Neutrophil (primary cell): ENCODE data around the gene MYO18A.

ENCODE experiments used
- H3K27ac ChIP-seq: fragments of 200-600 bp; sonication (generic); 2 replicates; pipeline ENCODE4 v1.5.1; 2016; ENCODE audit warnings: mild to moderate bottlenecking, moderate library complexity
- H3K27me3 ChIP-seq: fragments of 200-600 bp; sonication (generic); 2 replicates; pipeline ENCODE4 v1.6.0; 2016; ENCODE audit warnings: mild to moderate bottlenecking
- H3K36me3 ChIP-seq: fragments of 200-600 bp; sonication (generic); 2 replicates; pipeline ENCODE4 v1.5.1; 2017
- H3K4me1 ChIP-seq, 2 experiments: fragments of 200-600 bp in 1 of 2; sonication (generic) in 1 of 2; 1 replicate in 1 of 2; 2 replicates in 1 of 2; pipeline versions ENCODE4 v1.5.1 to v1.6.1; 2013 to 2016; ENCODE audit warnings: low read depth in 1 of 2, low read length in 1 of 2, mild to moderate bottlenecking in 1 of 2, moderate library complexity in 1 of 2; ENCODE audit not compliant: control insufficient read depth in 1 of 2, insufficient read depth in 1 of 2
- H3K4me3 ChIP-seq, 2 experiments: fragments of 200-600 bp in 1 of 2; sonication (generic) in 1 of 2; 1 replicate in 1 of 2; 2 replicates in 1 of 2; pipeline ENCODE4 v1.5.1; 2013 to 2016; ENCODE audit warnings: low read depth in 1 of 2, low read length in 1 of 2, mild to moderate bottlenecking in 1 of 2, moderate library complexity in 1 of 2
- H3K9me3 ChIP-seq: fragments of 200-600 bp; sonication (generic); 2 replicates; pipeline ENCODE4 v1.5.1; 2016
- TF ChIP-seq, protein P1 (sequence below): fragments of 200-600 bp; sonication (generic); IDR thresholded peaks from 2 replicates; pipeline ENCODE4 v1.5.1; 2016; ENCODE audit warnings: antibody characterized with exemption

The MYO18A gene

GRCh38 chr17:29107084-29107483 is 73.1 kb downstream of the MYO18A start:
- H3K27ac ChIP-seq, result no peak overlapping the region

DNA sequence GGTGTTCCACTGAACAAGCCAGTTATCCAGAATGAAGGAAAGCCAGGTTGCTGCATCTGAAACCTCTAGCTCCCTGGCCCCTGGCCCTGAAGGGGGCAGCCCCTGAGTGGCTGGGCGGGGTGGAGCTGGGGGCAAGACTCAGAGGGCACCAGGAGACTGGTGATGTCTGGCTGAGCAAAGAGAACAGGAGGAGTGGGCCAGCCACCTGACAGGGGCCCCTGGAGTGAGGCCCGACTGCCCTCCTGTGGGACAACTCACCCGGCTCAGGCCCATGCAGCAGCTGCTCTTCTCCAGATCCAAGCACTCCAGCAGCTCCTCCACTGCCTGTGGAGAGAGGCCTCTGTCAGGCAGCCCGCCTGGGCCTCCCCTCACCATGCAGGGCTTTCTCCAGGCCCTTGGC is 76.9 kb downstream of the MYO18A start:
- peaks cover 99% of the 10 kb centered on the region for H3K36me3 ChIP-seq
- H3K9me3 ChIP-seq, result no peaks in the 10 kb centered on the region
- H3K4me3 ChIP-seq, result no peak overlapping the region
- TF ChIP-seq, protein P1, sequence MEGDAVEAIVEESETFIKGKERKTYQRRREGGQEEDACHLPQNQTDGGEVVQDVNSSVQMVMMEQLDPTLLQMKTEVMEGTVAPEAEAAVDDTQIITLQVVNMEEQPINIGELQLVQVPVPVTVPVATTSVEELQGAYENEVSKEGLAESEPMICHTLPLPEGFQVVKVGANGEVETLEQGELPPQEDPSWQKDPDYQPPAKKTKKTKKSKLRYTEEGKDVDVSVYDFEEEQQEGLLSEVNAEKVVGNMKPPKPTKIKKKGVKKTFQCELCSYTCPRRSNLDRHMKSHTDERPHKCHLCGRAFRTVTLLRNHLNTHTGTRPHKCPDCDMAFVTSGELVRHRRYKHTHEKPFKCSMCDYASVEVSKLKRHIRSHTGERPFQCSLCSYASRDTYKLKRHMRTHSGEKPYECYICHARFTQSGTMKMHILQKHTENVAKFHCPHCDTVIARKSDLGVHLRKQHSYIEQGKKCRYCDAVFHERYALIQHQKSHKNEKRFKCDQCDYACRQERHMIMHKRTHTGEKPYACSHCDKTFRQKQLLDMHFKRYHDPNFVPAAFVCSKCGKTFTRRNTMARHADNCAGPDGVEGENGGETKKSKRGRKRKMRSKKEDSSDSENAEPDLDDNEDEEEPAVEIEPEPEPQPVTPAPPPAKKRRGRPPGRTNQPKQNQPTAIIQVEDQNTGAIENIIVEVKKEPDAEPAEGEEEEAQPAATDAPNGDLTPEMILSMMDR, result no peak
- no peaks in the 10 kb centered on the region for H3K4me1 ChIP-seq
- no peak overlapping the region for H3K27ac ChIP-seq
- H3K27me3 ChIP-seq, result no peaks in the 10 kb centered on the region

More at GRCh38 chr17:29107084-29107483, 73.1 kb downstream of the MYO18A start:
- no peaks in the 10 kb centered on the region for H3K27me3 ChIP-seq
- TF ChIP-seq, protein P1, result no peak
- H3K9me3 ChIP-seq, result no peaks in the 10 kb centered on the region
- no peaks in the 10 kb centered on the region for H3K4me1 ChIP-seq
- H3K36me3 ChIP-seq, result peaks cover 99% of the 10 kb centered on the region
- no peak overlapping the region for H3K4me3 ChIP-seq

DNA sequence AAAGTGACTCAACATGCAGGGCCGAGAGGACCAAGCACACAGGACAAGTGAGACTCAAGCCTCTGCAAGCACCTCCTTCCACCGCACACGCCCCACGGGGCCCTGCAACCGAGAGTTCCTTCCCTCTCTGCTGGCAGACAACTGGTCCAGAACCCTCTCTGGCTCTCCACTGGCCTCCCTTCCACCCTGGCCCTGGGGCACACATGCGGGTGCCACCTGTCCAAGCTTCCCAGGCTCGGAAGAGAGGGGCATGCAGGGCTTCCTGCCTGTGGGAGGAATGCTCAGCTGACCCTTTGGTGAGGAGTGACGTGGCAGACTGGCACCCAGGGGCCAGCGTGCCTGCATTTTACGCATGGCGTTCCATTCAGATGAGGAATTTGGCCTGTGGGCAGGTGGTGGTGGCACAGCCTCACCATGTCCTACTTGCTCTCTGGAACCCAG is 77.4 kb downstream of the MYO18A start:
- Histone ChIP-seq H3K9me3 (no peaks in the 10 kb centered on the region), H3K4me1 (no peaks in the 10 kb centered on the region), H3K27me3 (no peaks in the 10 kb centered on the region), H3K27ac (no peak overlapping the region), H3K4me3 (no peak overlapping the region), H3K36me3 (peaks cover 99% of the 10 kb centered on the region)
- TF ChIP-seq, protein P1, result no peak

DNA sequence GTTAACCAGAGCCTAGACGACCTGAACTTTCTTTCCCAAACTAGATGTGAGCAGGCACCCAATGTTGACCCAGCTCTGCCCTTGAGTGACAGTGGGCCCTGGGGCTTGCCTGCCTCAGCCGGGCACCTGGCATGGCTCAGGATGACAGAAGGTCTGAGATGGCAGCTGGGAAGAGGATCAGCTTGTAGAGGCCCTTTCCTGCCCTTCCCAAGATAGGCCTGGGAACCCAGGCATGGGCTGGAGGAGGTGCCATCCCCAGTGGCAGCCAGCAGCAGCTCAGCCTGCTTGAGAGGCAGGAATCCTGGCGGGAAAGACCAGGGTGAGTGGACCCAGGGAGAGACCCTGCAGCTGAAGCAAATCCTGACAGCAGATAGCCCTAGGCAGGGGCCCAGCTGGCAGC is 78.2 kb downstream of the MYO18A start:
- Histone ChIP-seq H3K27me3 (no peaks in the 10 kb centered on the region), H3K4me3 (no peak overlapping the region), H3K9me3 (no peaks in the 10 kb centered on the region), H3K27ac (no peak overlapping the region), H3K4me1 (no peaks in the 10 kb centered on the region), H3K36me3 (peaks cover 100% of the 10 kb centered on the region)
- TF ChIP-seq, protein P1, result no peak

DNA sequence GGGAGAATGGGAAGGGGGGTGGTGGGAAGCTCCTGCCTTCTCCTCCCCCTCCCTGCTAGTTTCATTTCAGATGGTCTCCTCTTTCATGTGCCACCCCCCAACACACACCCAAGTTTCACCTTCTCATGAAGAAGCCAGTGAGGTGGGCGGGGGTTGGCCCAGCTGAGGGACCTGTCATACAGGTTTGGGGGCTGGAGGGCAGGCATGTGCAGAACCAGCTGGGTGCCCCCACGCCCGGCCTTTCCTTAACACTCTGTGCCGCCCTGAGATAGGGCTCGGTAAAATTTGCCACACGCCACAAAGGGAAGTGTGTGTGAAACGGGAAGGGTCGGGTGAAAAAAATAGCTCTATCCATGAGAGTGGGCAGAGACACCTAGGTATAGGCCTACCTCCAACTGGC is 79.9 kb downstream of the MYO18A start:
- Histone ChIP-seq H3K4me3 (no peak overlapping the region), H3K36me3 (peaks cover 100% of the 10 kb centered on the region), H3K27me3 (no peaks in the 10 kb centered on the region), H3K9me3 (no peaks in the 10 kb centered on the region), H3K27ac (no peak overlapping the region), H3K4me1 (no peaks in the 10 kb centered on the region)
- TF ChIP-seq, protein P1, result no peak

DNA sequence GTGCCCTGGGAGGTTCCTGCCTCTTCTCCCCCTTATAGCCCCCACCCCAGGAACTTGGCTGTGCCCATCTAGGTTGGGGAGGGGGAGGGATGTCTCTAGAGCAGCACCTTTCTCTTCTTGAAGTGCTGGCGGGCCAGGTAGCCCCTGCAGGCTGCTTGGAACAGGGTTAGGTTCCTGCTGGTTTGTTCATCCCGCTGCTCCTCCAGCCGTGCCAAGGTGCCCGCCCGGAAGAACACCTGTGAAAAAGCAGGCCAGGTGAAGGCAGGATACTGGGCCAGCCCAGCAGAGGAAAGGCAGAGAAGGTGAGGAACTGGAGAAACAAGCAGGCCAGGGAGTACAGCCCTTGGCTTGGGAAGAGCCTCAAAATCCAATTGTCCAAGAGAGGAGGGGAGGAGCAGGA is 80.7 kb downstream of the MYO18A start:
- H3K4me1 ChIP-seq, result no peaks in the 10 kb centered on the region
- H3K4me3 ChIP-seq, result no peak overlapping the region
- H3K27ac ChIP-seq, result no peak overlapping the region
- no peaks in the 10 kb centered on the region for H3K9me3 ChIP-seq
- H3K27me3 ChIP-seq, result no peaks in the 10 kb centered on the region
- H3K36me3 ChIP-seq, result peaks cover 100% of the 10 kb centered on the region
- TF ChIP-seq, protein P1, result no peak
